GM23338 (cell line): ENCODE results near the gene ATXN7L1.

ENCODE experiments used
- CREB1 ChIP-seq: fragments of 250-450 bp; sonication (Bioruptor Pico); IDR thresholded peaks from 2 replicates; pipeline ENCODE4 v1.5.0; 2020; ENCODE audit warnings: low read depth, mild to moderate bottlenecking, moderate library complexity
- EZH2 ChIP-seq: fragments of 200-600 bp; sonication (generic); IDR thresholded peaks from one replicate; pipeline ENCODE4 v1.8.0; 2017; ENCODE audit warnings: antibody characterized with exemption, mild to moderate bottlenecking, low read depth; ENCODE audit not compliant: unreplicated experiment
- EZH2phosphoT487 ChIP-seq: fragments of 200-600 bp; sonication (generic); IDR thresholded peaks from one replicate; pipeline ENCODE4 v1.8.1; 2018; ENCODE audit warnings: antibody characterized with exemption; ENCODE audit not compliant: unreplicated experiment
- NANOG ChIP-seq: IDR thresholded peaks from 2 replicates; pipeline ENCODE4 v1.6.1; 2016; ENCODE audit warnings: antibody characterized with exemption, borderline replicate concordance
- POLR2AphosphoS5 ChIP-seq: IDR thresholded peaks from 2 replicates; pipeline ENCODE4 v1.6.1; 2016; ENCODE audit warnings: antibody characterized with exemption, low read depth
- STAT1 ChIP-seq: IDR thresholded peaks from one replicate; pipeline ENCODE4 v1.6.1; 2016; ENCODE audit warnings: antibody characterized with exemption; ENCODE audit not compliant: unreplicated experiment
- ZNF331 ChIP-seq: fragments of 250-450 bp; sonication (Bioruptor Pico); IDR thresholded peaks from 2 replicates; pipeline ENCODE4 v1.5.0; 2020; ENCODE audit warnings: low read depth, mild to moderate bottlenecking, moderate library complexity
- TF ChIP-seq, protein P1 (sequence below), 2 experiments: fragments of 200-600 bp in 1 of 2; sonication (generic) in 1 of 2; conservative IDR thresholded peaks; 2 replicates each; pipeline versions ENCODE4 v1.5.1 to v1.6.1; 2016 to 2017; ENCODE audit warnings: antibody characterized with exemption in 2 of 2, low read depth in 2 of 2, mild to moderate bottlenecking in 2 of 2, moderate library complexity in 1 of 2
- TF ChIP-seq, protein P2 (sequence below): IDR thresholded peaks from one replicate; pipeline ENCODE4 v1.6.1; 2018; ENCODE audit warnings: antibody characterized with exemption; ENCODE audit not compliant: unreplicated experiment
- TF ChIP-seq, protein P3 (sequence below): IDR thresholded peaks from 2 replicates; pipeline ENCODE4 v1.6.1; 2016; ENCODE audit warnings: antibody characterized with exemption

DNA sequence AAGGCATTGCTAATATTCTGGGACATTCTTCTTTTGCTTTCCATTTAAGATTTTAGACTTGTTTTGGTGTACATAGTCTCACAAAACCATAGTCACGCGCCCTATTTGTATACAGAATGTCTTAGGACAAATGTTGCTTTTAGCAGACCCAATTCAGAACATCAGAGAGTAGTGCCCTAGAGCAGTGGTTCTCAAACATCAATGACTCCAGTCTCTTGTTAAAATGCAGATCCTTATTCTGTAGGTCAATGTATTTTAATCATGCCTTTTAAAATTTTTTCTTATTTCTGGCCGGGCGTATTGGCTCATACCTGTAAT lies 167.7 kb downstream of the ATXN7L1 start:
- TF ChIP-seq, protein P1, sequence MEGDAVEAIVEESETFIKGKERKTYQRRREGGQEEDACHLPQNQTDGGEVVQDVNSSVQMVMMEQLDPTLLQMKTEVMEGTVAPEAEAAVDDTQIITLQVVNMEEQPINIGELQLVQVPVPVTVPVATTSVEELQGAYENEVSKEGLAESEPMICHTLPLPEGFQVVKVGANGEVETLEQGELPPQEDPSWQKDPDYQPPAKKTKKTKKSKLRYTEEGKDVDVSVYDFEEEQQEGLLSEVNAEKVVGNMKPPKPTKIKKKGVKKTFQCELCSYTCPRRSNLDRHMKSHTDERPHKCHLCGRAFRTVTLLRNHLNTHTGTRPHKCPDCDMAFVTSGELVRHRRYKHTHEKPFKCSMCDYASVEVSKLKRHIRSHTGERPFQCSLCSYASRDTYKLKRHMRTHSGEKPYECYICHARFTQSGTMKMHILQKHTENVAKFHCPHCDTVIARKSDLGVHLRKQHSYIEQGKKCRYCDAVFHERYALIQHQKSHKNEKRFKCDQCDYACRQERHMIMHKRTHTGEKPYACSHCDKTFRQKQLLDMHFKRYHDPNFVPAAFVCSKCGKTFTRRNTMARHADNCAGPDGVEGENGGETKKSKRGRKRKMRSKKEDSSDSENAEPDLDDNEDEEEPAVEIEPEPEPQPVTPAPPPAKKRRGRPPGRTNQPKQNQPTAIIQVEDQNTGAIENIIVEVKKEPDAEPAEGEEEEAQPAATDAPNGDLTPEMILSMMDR (conservative IDR thresholded peaks at IDR 0.05; ENCODE audit: low read depth in 2 of 2) = no peak
- TF ChIP-seq POLR2AphosphoS5 = no peak
- no peak for TF ChIP-seq EZH2
- TF ChIP-seq, protein P2, sequence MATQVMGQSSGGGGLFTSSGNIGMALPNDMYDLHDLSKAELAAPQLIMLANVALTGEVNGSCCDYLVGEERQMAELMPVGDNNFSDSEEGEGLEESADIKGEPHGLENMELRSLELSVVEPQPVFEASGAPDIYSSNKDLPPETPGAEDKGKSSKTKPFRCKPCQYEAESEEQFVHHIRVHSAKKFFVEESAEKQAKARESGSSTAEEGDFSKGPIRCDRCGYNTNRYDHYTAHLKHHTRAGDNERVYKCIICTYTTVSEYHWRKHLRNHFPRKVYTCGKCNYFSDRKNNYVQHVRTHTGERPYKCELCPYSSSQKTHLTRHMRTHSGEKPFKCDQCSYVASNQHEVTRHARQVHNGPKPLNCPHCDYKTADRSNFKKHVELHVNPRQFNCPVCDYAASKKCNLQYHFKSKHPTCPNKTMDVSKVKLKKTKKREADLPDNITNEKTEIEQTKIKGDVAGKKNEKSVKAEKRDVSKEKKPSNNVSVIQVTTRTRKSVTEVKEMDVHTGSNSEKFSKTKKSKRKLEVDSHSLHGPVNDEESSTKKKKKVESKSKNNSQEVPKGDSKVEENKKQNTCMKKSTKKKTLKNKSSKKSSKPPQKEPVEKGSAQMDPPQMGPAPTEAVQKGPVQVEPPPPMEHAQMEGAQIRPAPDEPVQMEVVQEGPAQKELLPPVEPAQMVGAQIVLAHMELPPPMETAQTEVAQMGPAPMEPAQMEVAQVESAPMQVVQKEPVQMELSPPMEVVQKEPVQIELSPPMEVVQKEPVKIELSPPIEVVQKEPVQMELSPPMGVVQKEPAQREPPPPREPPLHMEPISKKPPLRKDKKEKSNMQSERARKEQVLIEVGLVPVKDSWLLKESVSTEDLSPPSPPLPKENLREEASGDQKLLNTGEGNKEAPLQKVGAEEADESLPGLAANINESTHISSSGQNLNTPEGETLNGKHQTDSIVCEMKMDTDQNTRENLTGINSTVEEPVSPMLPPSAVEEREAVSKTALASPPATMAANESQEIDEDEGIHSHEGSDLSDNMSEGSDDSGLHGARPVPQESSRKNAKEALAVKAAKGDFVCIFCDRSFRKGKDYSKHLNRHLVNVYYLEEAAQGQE = no peak
- TF ChIP-seq, protein P3, sequence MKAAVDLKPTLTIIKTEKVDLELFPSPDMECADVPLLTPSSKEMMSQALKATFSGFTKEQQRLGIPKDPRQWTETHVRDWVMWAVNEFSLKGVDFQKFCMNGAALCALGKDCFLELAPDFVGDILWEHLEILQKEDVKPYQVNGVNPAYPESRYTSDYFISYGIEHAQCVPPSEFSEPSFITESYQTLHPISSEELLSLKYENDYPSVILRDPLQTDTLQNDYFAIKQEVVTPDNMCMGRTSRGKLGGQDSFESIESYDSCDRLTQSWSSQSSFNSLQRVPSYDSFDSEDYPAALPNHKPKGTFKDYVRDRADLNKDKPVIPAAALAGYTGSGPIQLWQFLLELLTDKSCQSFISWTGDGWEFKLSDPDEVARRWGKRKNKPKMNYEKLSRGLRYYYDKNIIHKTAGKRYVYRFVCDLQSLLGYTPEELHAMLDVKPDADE = no peak
- TF ChIP-seq ZNF331 (CRISPR knock-in tag) = no peak
- no peak for TF ChIP-seq STAT1
- no peak for TF ChIP-seq CREB1 (CRISPR knock-in tag)
- no peak for TF ChIP-seq EZH2phosphoT487
- TF ChIP-seq NANOG = no peak
